ENCODE measurements around the gene DGKI. TPM values are rescaled to one million over a fixed set of nuclear protein-coding genes. Genes with fewer than 3 reads are reported as not detected.

The DGKI gene
- total RNA-seq, 1 experiment from 2014 or later, result 0.41 TPM

GRCh38 chr7:137717811-137718271 lies 128.9 kb downstream of the DGKI start:
- Histone ChIP-seq H3K9me2 (ENCODE audit: insufficient read depth) (no peaks in the 10 kb centered on the region; the same call in 1 of the 2 replicates), H3K79me2 (ENCODE audit: low read depth) (no peaks in the 10 kb centered on the region), H4K20me1 (ENCODE audit: insufficient read depth) (no peaks in the 10 kb centered on the region), H3K27me3 (ENCODE audit: insufficient read depth, low read depth) (peaks cover 75% of the 10 kb centered on the region), H3K9me3 (ENCODE audit: insufficient read depth, low read depth) (no peaks in the 10 kb centered on the region), H3F3A (ENCODE audit: insufficient read depth, low read depth) (no peaks in the 10 kb centered on the region), H3K27ac (no peak overlapping the region), H2AFZ (no peak overlapping the region), H3K4me1 (replicated peaks; ENCODE audit: insufficient read depth) (no peaks in the 10 kb centered on the region), H3K36me3 (ENCODE audit: low read depth) (no peaks in the 10 kb centered on the region), H3K4me2 (no peak overlapping the region), H3K4me3 (no peak overlapping the region)
- TF ChIP-seq EZH2 (IDR thresholded peaks at IDR 0.05; ENCODE audit: low read depth), result no peak
- TF ChIP-seq, protein P1, sequence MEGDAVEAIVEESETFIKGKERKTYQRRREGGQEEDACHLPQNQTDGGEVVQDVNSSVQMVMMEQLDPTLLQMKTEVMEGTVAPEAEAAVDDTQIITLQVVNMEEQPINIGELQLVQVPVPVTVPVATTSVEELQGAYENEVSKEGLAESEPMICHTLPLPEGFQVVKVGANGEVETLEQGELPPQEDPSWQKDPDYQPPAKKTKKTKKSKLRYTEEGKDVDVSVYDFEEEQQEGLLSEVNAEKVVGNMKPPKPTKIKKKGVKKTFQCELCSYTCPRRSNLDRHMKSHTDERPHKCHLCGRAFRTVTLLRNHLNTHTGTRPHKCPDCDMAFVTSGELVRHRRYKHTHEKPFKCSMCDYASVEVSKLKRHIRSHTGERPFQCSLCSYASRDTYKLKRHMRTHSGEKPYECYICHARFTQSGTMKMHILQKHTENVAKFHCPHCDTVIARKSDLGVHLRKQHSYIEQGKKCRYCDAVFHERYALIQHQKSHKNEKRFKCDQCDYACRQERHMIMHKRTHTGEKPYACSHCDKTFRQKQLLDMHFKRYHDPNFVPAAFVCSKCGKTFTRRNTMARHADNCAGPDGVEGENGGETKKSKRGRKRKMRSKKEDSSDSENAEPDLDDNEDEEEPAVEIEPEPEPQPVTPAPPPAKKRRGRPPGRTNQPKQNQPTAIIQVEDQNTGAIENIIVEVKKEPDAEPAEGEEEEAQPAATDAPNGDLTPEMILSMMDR (conservative IDR thresholded peaks at IDR 0.05), result no peak
- DNase-seq, result no peak
- intact Hi-C loops (cut with micrococcal nuclease; ENCODE audit: unreplicated experiment), result no loop called here
- POLR2A ChIA-PET (ENCODE audit: unreplicated experiment), result no interaction called here
- CTCF ChIA-PET, result no interaction called here
- no TSS peak for BruUV-seq (replicated peaks)

DNA sequence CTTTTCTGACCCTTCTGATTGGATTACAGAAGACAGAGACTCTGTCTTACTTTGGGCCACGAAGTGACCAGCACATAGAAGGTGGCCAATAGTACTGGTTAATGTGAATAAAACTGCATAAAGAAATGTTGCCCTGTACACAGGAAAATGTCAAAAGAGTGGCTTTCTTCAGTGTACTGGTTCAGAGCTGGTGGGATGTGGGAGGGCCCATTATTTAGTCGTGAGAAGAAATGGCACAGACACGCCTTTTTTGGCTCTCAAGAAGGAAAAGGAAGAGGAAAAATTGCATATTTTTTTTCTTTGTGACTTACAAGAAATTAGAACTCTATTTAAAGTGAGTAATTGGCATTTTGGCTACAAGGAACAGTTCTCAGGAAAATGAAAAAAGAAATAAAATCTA lies 129.7 kb downstream of the DGKI start:
- TF ChIP-seq, protein P1 (conservative IDR thresholded peaks at IDR 0.05), result no peak
- TF ChIP-seq EZH2 (IDR thresholded peaks at IDR 0.05; ENCODE audit: low read depth), result no peak
- DNase-seq, result no peak

DNA sequence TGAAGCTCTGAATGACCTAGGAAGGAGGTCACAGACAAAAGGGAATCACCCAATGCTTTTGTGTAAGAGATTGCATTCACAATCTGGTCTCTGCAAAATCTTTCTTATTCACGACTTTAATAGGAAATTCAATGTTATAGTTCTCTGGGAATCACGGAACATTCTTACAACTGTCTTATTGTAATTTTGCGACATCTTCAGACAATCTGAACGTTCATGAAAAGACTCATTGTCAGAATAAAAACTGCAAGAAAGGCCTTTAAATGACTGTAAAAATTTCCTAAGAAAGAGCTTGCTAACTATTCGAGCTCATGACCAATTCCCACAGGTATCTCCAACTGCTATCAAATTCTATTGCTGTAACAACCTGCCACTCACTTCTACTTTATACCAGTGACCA lies 130.7 kb downstream of the DGKI start:
- H3K9me2 ChIP-seq (ENCODE audit: insufficient read depth), result no peaks in the 10 kb centered on the region; the same call in 1 of the 2 replicates
- intact Hi-C loops (cut with micrococcal nuclease; ENCODE audit: unreplicated experiment), result no loop called here
- H2AFZ ChIP-seq, result no peak overlapping the region
- no peaks in the 10 kb centered on the region for H3F3A ChIP-seq (ENCODE audit: insufficient read depth, low read depth)
- peaks cover 61% of the 10 kb centered on the region for H3K27me3 ChIP-seq (ENCODE audit: insufficient read depth, low read depth)
- no peaks in the 10 kb centered on the region for H3K9me3 ChIP-seq (ENCODE audit: insufficient read depth, low read depth)
- H3K4me3 ChIP-seq, result no peak overlapping the region
- TF ChIP-seq EZH2 (IDR thresholded peaks at IDR 0.05; ENCODE audit: low read depth), result no peak
- TF ChIP-seq, protein P1 (conservative IDR thresholded peaks at IDR 0.05), result no peak
- DNase-seq, result no peak
- POLR2A ChIA-PET (ENCODE audit: unreplicated experiment), result no interaction called here
- CTCF ChIA-PET, result no interaction called here
- no peaks in the 10 kb centered on the region for H4K20me1 ChIP-seq (ENCODE audit: insufficient read depth)
- H3K4me1 ChIP-seq (replicated peaks; ENCODE audit: insufficient read depth), result no peaks in the 10 kb centered on the region
- H3K79me2 ChIP-seq (ENCODE audit: low read depth), result no peaks in the 10 kb centered on the region
- H3K4me2 ChIP-seq, result no peak overlapping the region
- BruUV-seq (replicated peaks), result no TSS peak
- no peak overlapping the region for H3K27ac ChIP-seq
- H3K36me3 ChIP-seq (ENCODE audit: low read depth), result no peaks in the 10 kb centered on the region

More for the DNA sequence above, 129.7 kb downstream of the DGKI start:
- ChIA-PET CTCF (no interaction called here), POLR2A (ENCODE audit: unreplicated experiment) (no interaction called here)
- Histone ChIP-seq H3K4me2 (no peak overlapping the region), H2AFZ (no peak overlapping the region), H4K20me1 (ENCODE audit: insufficient read depth) (no peaks in the 10 kb centered on the region), H3K9me3 (ENCODE audit: insufficient read depth, low read depth) (no peaks in the 10 kb centered on the region), H3K4me1 (replicated peaks; ENCODE audit: insufficient read depth) (no peaks in the 10 kb centered on the region), H3K27me3 (ENCODE audit: insufficient read depth, low read depth) (peaks cover 71% of the 10 kb centered on the region), H3K36me3 (ENCODE audit: low read depth) (no peaks in the 10 kb centered on the region), H3K27ac (no peak overlapping the region), H3K9me2 (ENCODE audit: insufficient read depth) (no peaks in the 10 kb centered on the region; the same call in 1 of the 2 replicates), H3K79me2 (ENCODE audit: low read depth) (no peaks in the 10 kb centered on the region), H3F3A (ENCODE audit: insufficient read depth, low read depth) (no peaks in the 10 kb centered on the region), H3K4me3 (no peak overlapping the region)
- intact Hi-C loops (cut with micrococcal nuclease; ENCODE audit: unreplicated experiment), result no loop called here
- no TSS peak for BruUV-seq (replicated peaks)
